Mucosa of stomach (tissue), 1 donor: Measurements from ENCODE around the gene DDX41.

Experiments used
- H3K27me3 ChIP-seq: one replicate; pipeline ENCODE4 v1.7.0; 2013; ENCODE audit warnings: mild to moderate bottlenecking, low read length; ENCODE audit not compliant: control insufficient read depth, insufficient read depth
- H3K36me3 ChIP-seq: one replicate; pipeline ENCODE4 v1.7.0; 2013; ENCODE audit warnings: low read length; ENCODE audit not compliant: control insufficient read depth, insufficient read depth
- H3K4me1 ChIP-seq: one replicate; pipeline ENCODE4 v1.7.0; 2013; ENCODE audit warnings: mild to moderate bottlenecking, low read length; ENCODE audit not compliant: control insufficient read depth, insufficient read depth
- H3K4me3 ChIP-seq: one replicate; pipeline ENCODE4 v1.7.0; 2013; ENCODE audit warnings: low read length
- H3K9ac ChIP-seq: one replicate; pipeline ENCODE4 v1.7.0; 2013; ENCODE audit warnings: mild to moderate bottlenecking, low read length, moderate library complexity
- H3K9me3 ChIP-seq: one replicate; pipeline ENCODE4 v1.7.0; 2013; ENCODE audit warnings: mild to moderate bottlenecking, low read length, moderate library complexity; ENCODE audit not compliant: control insufficient read depth
- donor health status: Pancreatic carcinoma.

The DDX41 gene

GRCh38 chr5:177548495-177548894 lies 31.7 kb upstream of the DDX41 start:
- peaks cover 12% of the 10 kb centered on the region for H3K4me1 ChIP-seq
- H3K9me3 ChIP-seq = no peaks in the 10 kb centered on the region
- H3K27me3 ChIP-seq = no peaks in the 10 kb centered on the region
- no peak overlapping the region for H3K4me3 ChIP-seq
- H3K36me3 ChIP-seq = no peaks in the 10 kb centered on the region
- no peak overlapping the region for H3K9ac ChIP-seq

- H3K9me3 ChIP-seq = no peaks in the 10 kb centered on the region
- H3K36me3 ChIP-seq = no peaks in the 10 kb centered on the region
- no peak overlapping the region for H3K9ac ChIP-seq
- no peaks in the 10 kb centered on the region for H3K27me3 ChIP-seq
- H3K4me1 ChIP-seq = peaks cover 5% of the 10 kb centered on the region
- H3K4me3 ChIP-seq = no peak overlapping the region
These were observed 31.0 kb upstream of the DDX41 start for GRCh38 chr5:177547736-177548135.

- no peak overlapping the region for H3K9ac ChIP-seq
- no peaks in the 10 kb centered on the region for H3K9me3 ChIP-seq
- no peaks in the 10 kb centered on the region for H3K36me3 ChIP-seq
- no peak overlapping the region for H3K4me3 ChIP-seq
- no peaks in the 10 kb centered on the region for H3K4me1 ChIP-seq
- no peaks in the 10 kb centered on the region for H3K27me3 ChIP-seq
These were observed 29.5 kb upstream of the DDX41 start for GRCh38 chr5:177546258-177546741.

- Histone ChIP-seq H3K4me3 (no peak overlapping the region), H3K9ac (no peak overlapping the region), H3K4me1 (no peaks in the 10 kb centered on the region), H3K9me3 (no peaks in the 10 kb centered on the region), H3K36me3 (no peaks in the 10 kb centered on the region), H3K27me3 (no peaks in the 10 kb centered on the region)
These were observed 28.9 kb upstream of the DDX41 start for GRCh38 chr5:177545487-177546257.

- Histone ChIP-seq H3K4me3 (no peak overlapping the region), H3K4me1 (no peaks in the 10 kb centered on the region), H3K9ac (no peak overlapping the region), H3K36me3 (peaks cover 2% of the 10 kb centered on the region), H3K9me3 (no peaks in the 10 kb centered on the region), H3K27me3 (no peaks in the 10 kb centered on the region)
These were observed 26.2 kb upstream of the DDX41 start for GRCh38 chr5:177542816-177543465.

GRCh38 chr5:177540438-177540837 lies 23.7 kb upstream of the DDX41 start:
- Histone ChIP-seq H3K4me1 (no peaks in the 10 kb centered on the region), H3K9me3 (no peaks in the 10 kb centered on the region), H3K9ac (no peak overlapping the region), H3K27me3 (no peaks in the 10 kb centered on the region), H3K36me3 (peaks cover 9% of the 10 kb centered on the region), H3K4me3 (no peak overlapping the region)

- H3K4me1 ChIP-seq = no peaks in the 10 kb centered on the region
These were observed 22.6 kb upstream of the DDX41 start for GRCh38 chr5:177539411-177539810.

GRCh38 chr5:177538876-177539275 lies 22.1 kb upstream of the DDX41 start:
- Histone ChIP-seq H3K4me3 (no peak overlapping the region), H3K9me3 (no peaks in the 10 kb centered on the region), H3K27me3 (no peaks in the 10 kb centered on the region), H3K36me3 (peaks cover 9% of the 10 kb centered on the region), H3K4me1 (no peaks in the 10 kb centered on the region), H3K9ac (no peak overlapping the region)

More at GRCh38 chr5:177539411-177539810, 22.6 kb upstream of the DDX41 start:
- Histone ChIP-seq H3K36me3 (peaks cover 9% of the 10 kb centered on the region), H3K27me3 (no peaks in the 10 kb centered on the region), H3K9me3 (no peaks in the 10 kb centered on the region), H3K4me3 (no peak overlapping the region), H3K9ac (no peak overlapping the region)

GRCh38 chr5:177537389-177538361 lies 20.9 kb upstream of the DDX41 start:
- no peak overlapping the region for H3K9ac ChIP-seq
- H3K9me3 ChIP-seq = no peaks in the 10 kb centered on the region
- peaks cover 9% of the 10 kb centered on the region for H3K36me3 ChIP-seq
- no peaks in the 10 kb centered on the region for H3K4me1 ChIP-seq
- no peaks in the 10 kb centered on the region for H3K27me3 ChIP-seq
- no peak overlapping the region for H3K4me3 ChIP-seq

- Histone ChIP-seq H3K36me3 (peaks cover 16% of the 10 kb centered on the region), H3K9ac (no peak overlapping the region), H3K4me1 (no peaks in the 10 kb centered on the region), H3K9me3 (no peaks in the 10 kb centered on the region), H3K27me3 (no peaks in the 10 kb centered on the region), H3K4me3 (no peak overlapping the region)
These were observed 19.6 kb upstream of the DDX41 start for GRCh38 chr5:177536386-177536785.

GRCh38 chr5:177535125-177535524 lies 18.4 kb upstream of the DDX41 start:
- Histone ChIP-seq H3K9ac (no peak overlapping the region), H3K36me3 (peaks cover 25% of the 10 kb centered on the region), H3K4me1 (no peaks in the 10 kb centered on the region), H3K4me3 (no peak overlapping the region), H3K27me3 (no peaks in the 10 kb centered on the region), H3K9me3 (no peaks in the 10 kb centered on the region)
